Gastrocnemius medialis (tissue), 4 donors: ENCODE data around the gene MAGI1.

Source experiments
- POLR2A ChIP-seq, 2 donors: fragments of 450-650 bp; IDR thresholded peaks; one replicate each; pipeline ENCODE4 v1.6.1; 2017; ENCODE audit warnings: antibody characterized with exemption in 2 of 2, mild to moderate bottlenecking in 2 of 2, moderate library complexity in 2 of 2
- TF ChIP-seq, protein P1 (sequence below), 5 experiments: fragments of 450-650 bp in 3 of 5; fragments of 200-600 bp in 2 of 5; sonication (generic) in 2 of 5; IDR thresholded peaks in 4 of 5; conservative IDR thresholded peaks in 1 of 5; 1 replicate in 4 of 5; 2 replicates in 1 of 5; pipeline ENCODE4 v1.5.1; 2016 to 2019; ENCODE audit warnings: antibody characterized with exemption in 5 of 5, mild to moderate bottlenecking in 3 of 5, moderate library complexity in 3 of 5

- TF ChIP-seq, protein P1, sequence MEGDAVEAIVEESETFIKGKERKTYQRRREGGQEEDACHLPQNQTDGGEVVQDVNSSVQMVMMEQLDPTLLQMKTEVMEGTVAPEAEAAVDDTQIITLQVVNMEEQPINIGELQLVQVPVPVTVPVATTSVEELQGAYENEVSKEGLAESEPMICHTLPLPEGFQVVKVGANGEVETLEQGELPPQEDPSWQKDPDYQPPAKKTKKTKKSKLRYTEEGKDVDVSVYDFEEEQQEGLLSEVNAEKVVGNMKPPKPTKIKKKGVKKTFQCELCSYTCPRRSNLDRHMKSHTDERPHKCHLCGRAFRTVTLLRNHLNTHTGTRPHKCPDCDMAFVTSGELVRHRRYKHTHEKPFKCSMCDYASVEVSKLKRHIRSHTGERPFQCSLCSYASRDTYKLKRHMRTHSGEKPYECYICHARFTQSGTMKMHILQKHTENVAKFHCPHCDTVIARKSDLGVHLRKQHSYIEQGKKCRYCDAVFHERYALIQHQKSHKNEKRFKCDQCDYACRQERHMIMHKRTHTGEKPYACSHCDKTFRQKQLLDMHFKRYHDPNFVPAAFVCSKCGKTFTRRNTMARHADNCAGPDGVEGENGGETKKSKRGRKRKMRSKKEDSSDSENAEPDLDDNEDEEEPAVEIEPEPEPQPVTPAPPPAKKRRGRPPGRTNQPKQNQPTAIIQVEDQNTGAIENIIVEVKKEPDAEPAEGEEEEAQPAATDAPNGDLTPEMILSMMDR (IDR thresholded peaks at IDR 0.05 in 4 of 5, conservative IDR thresholded peaks at IDR 0.05 in 1 of 5) = peak in 1 of 5 experiments; percentile 13
- TF ChIP-seq POLR2A (IDR thresholded peaks at IDR 0.05) = no peak
These were observed 821 bp upstream of the MAGI1 start for GRCh38 chr3:66039590-66039887.
